22Rv1 (cell line): Measurements from ENCODE around the gene CYSRT1.

Experiments
- H3K27ac ChIP-seq: fragments of 450-650 bp; 2 replicates; pipeline ENCODE4 v1.5.1; 2017
- CTCF ChIP-seq: fragments of 450-650 bp; IDR thresholded peaks from 2 replicates; pipeline ENCODE4 v1.5.1; 2017; ENCODE audit warnings: mild to moderate bottlenecking
- ZFX ChIP-seq: fragments of 450-650 bp; IDR thresholded peaks from 2 replicates; pipeline ENCODE4 v1.6.1; 2017; ENCODE audit warnings: antibody characterized with exemption, borderline replicate concordance

The CYSRT1 gene

GRCh38 chr9:137180491-137180890, 44.5 kb upstream of the CYSRT1 start:
- TF ChIP-seq ZFX = no peak
- TF ChIP-seq CTCF = no peak

DNA sequence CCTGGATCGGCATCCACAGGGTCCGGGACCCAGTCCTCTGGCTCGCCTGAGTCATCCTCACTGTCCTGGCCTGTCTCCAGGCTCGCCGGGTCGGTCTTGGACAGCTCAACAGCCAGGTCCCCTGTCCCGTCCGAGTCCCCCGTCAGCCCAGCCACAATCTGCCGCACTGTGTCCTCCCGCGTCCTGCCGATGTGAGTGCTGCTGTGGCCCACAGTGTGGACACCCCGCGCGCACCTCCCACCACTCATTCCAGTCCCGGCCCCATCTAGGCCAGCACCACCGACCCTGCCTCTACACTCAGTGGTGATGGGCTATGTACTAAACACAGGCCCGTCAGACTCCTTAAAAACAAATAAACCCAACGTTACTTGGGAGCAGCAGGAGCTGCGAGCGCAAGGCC, 43.3 kb upstream of the CYSRT1 start:
- H3K27ac ChIP-seq = no peak overlapping the region
- no peak for TF ChIP-seq ZFX
- TF ChIP-seq CTCF = no peak

More at GRCh38 chr9:137180491-137180890, 44.5 kb upstream of the CYSRT1 start:
- H3K27ac ChIP-seq = no peak overlapping the region

- no peak for TF ChIP-seq ZFX
- TF ChIP-seq CTCF = no peak
- H3K27ac ChIP-seq = no peak overlapping the region
These were observed 42.1 kb upstream of the CYSRT1 start for GRCh38 chr9:137182836-137183235.

DNA sequence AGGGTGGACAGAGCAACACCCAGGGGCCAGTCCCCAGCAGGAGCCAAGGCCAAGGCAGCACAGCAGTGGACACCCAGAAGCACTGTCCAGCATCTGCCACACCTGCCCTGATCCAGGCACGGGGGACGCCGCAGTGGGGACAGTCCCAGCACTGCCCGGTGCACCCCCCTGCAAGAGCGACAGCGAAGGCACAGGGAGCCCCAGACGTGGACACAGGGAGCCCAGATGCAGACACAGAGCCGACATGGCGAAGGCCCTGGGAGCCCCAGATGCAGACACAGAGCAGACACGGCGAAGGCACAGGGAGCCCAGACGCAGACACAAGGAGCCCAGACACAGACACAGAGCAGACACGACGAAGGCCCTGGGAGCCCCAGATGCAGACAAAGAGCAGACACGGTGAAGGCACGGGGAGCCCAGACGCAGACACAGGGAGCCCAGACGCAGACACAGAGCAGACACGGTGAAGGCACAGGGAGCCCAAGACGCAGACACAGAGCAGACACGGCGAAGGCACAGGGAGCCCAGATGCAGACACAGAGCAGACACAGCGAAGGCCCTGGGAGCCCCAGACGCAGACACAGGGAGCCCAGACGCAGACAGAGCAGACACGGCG, 40.9 kb upstream of the CYSRT1 start:
- TF ChIP-seq ZFX (no peak), CTCF (no peak)

GRCh38 chr9:137184881-137185660, 39.9 kb upstream of the CYSRT1 start:
- H3K27ac ChIP-seq = no peak overlapping the region
- no peak for TF ChIP-seq CTCF
- no peak for TF ChIP-seq ZFX

More for the DNA sequence above, 40.9 kb upstream of the CYSRT1 start:
- no peak overlapping the region for H3K27ac ChIP-seq

DNA sequence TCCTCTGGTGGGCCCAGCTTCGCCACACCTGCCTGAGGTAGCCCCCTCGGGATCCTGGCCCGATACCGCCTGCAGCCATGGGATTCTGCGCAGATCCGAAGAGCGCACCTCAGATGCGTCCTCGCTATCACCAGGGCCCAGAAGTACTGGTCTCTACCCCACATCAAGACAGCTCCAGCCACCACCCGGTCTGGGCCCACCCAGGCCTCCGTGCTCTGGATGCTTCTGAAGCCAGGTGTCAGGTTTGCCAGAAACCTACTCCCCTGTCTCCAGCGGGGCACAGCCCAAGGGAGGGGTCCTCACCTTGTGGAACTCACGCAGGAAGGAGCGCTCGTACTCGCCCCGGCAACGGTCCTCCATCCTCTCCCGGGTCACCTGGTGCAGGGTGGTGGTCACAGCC, 39.1 kb upstream of the CYSRT1 start:
- no peak overlapping the region for H3K27ac ChIP-seq
- TF ChIP-seq CTCF = no peak
- no peak for TF ChIP-seq ZFX

DNA sequence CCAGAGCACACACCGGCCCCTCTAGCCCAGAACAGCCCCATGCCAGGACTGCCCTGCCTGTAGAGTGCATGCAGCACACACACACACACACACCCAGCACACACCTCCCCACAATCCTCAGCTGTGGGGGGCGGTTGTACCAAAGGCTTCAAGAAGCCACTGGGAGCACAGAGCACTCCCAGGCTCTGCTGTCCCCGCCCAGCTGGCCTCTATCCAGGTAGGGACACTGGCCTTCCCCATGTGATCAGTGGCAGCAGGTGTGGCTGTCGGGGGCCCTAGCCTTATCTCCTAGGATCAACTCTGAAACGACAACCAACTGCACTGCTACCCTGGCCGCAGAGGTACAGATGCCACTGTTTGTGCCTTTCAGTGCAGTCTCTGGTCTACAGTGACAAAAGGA, 38.6 kb upstream of the CYSRT1 start:
- H3K27ac ChIP-seq = no peak overlapping the region
- no peak for TF ChIP-seq ZFX
- TF ChIP-seq CTCF = no peak
